Endothelial cell of umbilical vein (primary cell): ENCODE data around the gene JARID2.

ENCODE experiments used
- EZH2 ChIP-seq: IDR thresholded peaks from 2 replicates; pipeline ENCODE4 v1.6.1; 2012; ENCODE audit warnings: borderline replicate concordance, low read depth, mild to moderate bottlenecking, moderate library complexity, low read length, inconsistent platforms; ENCODE audit not compliant: severe bottlenecking
- TF ChIP-seq, protein P1 (sequence below), 2 donors: IDR thresholded peaks; 1 replicate in 1 of 2; 2 replicates in 1 of 2; pipeline ENCODE4 v1.5.1; 2011; ENCODE audit warnings: low read length in 2 of 2, mild to moderate bottlenecking in 2 of 2, moderate library complexity in 2 of 2, control low read depth in 1 of 2, inconsistent platforms in 1 of 2, low read depth in 1 of 2; ENCODE audit not compliant: insufficient read depth in 1 of 2; ENCODE audit errors: extremely low read depth in 1 of 2

DNA sequence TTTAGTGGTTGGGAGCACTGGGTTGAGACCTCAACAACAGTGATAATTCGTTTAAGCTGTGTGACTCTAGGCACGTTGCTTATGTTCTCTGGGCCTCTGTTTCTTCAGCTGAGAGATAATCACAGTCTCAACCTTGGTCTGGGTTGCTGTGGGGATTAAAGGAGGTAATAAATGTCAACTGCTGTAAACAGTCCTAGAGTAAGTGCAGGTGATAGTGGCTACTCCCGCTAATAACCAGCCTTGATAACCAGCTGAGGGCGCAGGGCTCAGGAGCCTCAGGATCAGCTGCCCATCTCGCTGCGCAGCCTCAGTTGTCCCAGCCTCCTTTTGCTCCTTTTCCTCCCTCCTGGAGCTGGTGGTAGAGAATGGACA is 58.0 kb downstream of the JARID2 start:
- TF ChIP-seq, protein P1, sequence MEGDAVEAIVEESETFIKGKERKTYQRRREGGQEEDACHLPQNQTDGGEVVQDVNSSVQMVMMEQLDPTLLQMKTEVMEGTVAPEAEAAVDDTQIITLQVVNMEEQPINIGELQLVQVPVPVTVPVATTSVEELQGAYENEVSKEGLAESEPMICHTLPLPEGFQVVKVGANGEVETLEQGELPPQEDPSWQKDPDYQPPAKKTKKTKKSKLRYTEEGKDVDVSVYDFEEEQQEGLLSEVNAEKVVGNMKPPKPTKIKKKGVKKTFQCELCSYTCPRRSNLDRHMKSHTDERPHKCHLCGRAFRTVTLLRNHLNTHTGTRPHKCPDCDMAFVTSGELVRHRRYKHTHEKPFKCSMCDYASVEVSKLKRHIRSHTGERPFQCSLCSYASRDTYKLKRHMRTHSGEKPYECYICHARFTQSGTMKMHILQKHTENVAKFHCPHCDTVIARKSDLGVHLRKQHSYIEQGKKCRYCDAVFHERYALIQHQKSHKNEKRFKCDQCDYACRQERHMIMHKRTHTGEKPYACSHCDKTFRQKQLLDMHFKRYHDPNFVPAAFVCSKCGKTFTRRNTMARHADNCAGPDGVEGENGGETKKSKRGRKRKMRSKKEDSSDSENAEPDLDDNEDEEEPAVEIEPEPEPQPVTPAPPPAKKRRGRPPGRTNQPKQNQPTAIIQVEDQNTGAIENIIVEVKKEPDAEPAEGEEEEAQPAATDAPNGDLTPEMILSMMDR (IDR thresholded peaks at IDR 0.05; ENCODE audit: extremely low read depth in 1 of 2, insufficient read depth in 1 of 2, low read depth in 1 of 2, low read length in 2 of 2), result no peak
- TF ChIP-seq EZH2, result no peak
